Posterior vena cava (tissue), 2 donors: Measurements from ENCODE around the gene KIF26B. TPM values are rescaled to one million over a fixed set of nuclear protein-coding genes. Genes with fewer than 3 reads are reported as not detected.
"Not testable (repeated sequence)": the region's sequence is repeated elsewhere in the genome, so short reads cannot be mapped to it uniquely, and the experiment has no call there.

ENCODE experiments used
- DNase-seq: peaks from one replicate; pipeline ENCODE4 v3.0.0-alpha.2; 2020; ENCODE audit warnings: low spot score
- intact Hi-C, 2 donors: fragments of 100-400 bp; cut with DNase I; formaldehyde crosslinking; loops; one replicate each; pipeline versions ENCODE4 v1.14.1 to v1.14.2; 2022 to 2023
- total RNA-seq, 2 donors: library from RNA; stranded (reverse); fragmentation: NEBNext Ultra II Directional; extraction: Animal tissue kit (Norgen Biotek cat#: 25700); gene quantifications; one replicate each; pipeline ENCODE4 v1.2.1, GENCODE V29; 2021
- donor health status: DM: yes; HTN: yes; CAD: no.
- donor health status: DM: yes; HTN: yes; CAD: no.

The KIF26B gene
- total RNA-seq, 2 donors from 2014 or later = 0.62 to 0.65 TPM

DNA sequence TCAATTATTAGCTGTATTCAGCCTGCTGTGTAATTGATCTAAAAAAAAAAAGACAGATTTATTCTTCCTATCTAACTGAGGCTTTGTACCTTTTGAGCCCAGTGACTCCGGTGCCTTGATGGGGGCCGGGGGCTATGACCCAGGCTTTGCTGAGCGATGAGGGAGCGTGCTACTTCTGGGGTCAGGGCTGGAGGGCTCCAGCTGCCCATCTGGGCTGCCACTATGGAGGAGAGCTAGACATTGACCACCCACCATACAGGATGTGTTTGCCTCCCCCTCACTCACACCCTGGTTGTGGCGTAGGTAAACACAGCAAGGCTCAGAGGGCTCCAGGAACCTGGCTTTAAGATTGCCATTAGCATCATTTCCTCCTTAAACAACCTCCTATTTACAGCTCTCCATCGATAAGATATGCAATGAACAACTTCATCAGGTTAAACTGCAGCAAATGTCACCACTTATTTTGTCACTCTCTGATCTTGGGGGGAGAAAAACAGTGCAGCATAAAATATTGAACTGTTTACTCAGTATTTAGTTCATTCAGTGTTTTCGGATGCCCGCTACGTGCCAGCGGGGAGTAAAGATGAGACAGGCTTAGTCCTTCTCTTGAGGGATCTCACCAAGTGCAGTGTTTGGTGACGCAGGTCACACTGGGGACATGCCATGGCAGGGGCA, 231.6 kb downstream of the KIF26B start:
- DNase-seq = no peak
- intact Hi-C loops = no loop called here

DNA sequence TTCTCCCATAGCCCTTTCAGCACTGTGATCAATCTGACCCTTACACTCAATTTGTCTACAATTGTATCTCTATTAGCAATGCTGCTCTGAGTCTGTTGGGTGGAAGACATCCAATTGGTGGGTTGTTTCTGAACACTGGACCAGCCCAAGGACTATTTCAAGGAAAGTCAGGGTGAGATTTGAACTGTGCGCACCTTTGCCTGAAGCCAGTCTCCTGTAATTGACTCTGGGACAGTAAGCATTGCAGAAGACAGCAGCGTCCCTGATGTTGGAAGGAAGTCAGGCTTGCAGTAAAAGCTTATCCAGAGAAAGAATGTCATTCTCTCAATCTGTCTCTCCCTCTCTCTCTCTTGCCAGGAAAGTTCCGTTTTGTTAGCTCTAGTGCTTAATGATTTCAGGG, 233.9 kb downstream of the KIF26B start:
- intact Hi-C loops = no loop called here
- DNase-seq = no peak

DNA sequence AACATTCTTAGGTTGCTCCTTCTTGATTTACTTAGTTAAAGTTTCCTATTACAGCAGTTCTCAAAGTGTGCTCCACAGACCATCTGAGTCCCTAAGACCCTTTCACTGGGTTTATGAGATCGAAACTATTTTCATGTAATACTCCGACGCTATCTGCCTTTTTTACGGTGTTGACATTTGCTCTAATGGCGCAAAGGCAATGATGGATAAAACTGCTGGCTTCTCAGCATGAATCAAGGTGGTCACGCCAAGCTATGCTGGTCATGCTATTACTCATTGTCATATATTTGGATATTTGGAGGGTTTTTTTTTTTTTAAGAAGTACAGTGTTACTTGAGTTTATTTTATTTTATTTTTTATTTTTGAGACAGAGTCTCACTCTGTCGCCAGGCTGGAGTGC, 235.1 kb downstream of the KIF26B start:
- DNase-seq = no peak
- intact Hi-C loops = no loop called here

DNA sequence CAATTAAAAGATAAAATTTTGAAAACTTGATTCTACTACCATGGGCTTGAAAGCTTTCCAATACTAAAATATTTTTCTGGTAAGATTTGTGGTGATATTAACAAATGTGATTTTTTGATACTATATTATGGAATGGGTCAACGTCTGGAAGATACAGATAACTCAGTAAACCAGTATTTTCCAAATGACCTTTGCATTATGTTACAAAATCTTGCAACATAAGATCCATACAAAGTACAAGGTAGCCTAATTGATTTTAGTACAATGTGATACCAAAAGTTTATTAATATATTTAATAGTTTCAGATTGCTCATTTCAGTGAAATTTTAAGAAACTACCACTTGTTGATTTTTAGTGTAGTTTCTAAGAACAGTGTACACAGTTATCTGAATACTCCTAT, 236.2 kb downstream of the KIF26B start:
- intact Hi-C loops = no loop called here
- no peak for DNase-seq

DNA sequence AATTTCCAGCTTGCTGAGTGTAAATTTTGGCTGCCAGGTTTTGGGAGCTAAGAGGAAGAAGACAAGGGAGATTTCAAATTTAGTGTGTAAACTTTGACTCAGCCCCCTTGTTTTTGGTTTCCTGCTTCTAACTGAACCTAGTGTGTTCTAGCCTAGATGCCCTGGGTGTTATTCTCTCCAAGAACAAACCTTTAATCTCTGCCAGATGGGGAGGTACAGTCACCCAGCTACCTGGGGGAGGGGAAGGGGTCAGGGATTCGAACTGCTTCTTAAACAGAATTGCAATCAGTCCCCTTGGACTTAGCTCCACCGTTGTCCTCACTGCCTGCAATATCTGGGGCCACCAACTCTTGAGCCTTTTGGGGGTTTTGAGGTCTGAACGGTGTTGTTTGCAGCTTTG, 238.9 kb downstream of the KIF26B start:
- intact Hi-C loops = no loop called here
- no peak for DNase-seq

DNA sequence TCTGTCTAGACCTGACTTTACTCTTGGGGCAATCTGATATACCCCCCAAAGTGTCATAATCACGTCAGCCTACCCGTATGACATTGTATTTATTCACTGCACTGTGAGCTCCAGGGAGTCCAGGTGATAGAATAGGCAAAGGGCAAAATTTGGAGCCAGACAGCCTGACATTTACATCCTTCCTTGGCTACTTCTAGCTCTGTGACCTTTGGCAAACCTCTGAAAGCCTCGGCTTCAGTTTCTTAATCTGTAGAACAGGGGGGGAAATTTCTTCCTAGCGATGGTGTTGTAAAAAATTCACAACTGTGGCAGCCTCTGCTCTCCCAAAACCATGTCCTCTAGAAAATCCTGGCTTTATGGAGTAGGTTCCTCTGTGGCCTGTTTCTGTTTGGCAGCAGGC, 240.9 kb downstream of the KIF26B start:
- intact Hi-C loops = no loop called here
- DNase-seq = no peak

DNA sequence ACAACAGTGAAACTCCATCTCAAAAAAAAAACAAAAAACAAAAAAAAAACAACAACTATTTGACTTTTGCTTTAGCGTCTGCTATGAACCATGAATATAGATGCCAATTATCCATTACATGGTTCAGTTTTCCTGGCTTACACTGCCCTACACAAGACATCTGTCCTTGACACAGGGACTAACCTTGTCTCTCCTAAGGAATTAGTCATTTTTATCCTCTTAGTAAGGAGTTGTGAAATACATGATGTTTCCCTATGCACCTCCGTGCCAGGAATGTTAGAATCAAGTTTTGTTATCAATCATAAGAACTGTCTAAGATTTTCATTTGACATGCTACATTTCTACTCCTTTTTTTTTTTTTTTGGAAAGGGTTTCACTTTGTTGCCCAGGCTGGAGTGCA, 241.8 kb downstream of the KIF26B start:
- intact Hi-C loops = no loop called here
- DNase-seq = no peak

DNA sequence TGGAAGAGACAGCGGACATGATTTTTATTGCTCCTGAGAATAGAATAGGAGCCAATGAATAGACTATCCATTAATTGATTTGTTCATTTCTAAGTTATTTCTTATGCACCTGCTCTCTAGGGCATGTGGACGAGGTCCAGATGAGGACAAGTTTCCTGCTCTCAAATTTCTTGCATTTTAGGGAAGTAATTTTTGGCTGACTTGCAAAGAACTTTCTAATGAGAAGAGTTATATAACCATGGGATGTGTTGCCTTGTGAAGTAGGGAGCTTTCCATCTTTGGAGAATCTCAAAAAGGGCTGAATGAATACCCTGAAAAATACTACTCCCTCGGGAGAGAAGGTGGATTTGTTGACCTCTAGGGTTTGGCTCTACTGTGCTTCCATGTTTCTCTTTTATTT, 243.0 kb downstream of the KIF26B start:
- no peak for DNase-seq
- intact Hi-C loops = no loop called here

DNA sequence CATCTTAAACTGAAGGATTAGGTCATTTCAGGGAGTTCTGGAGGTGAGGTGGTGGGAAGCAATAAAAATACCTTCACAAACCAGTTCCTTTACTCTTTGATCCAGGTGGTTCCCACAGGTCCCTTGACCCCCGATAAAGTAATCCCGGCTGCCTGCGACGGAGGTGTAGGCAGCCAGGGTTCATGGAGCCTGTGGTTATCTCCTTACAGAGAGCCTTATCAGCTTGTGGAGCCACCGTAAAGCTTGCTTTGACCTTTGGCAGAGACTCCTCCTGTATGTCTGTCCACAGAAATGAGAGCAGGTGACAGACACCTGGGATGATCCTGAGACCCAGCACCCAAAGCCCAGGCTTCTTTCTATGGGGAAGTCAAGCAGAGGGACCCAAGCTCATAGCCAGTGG, 243.4 kb downstream of the KIF26B start:
- intact Hi-C loops = no loop called here
- DNase-seq = no peak

DNA sequence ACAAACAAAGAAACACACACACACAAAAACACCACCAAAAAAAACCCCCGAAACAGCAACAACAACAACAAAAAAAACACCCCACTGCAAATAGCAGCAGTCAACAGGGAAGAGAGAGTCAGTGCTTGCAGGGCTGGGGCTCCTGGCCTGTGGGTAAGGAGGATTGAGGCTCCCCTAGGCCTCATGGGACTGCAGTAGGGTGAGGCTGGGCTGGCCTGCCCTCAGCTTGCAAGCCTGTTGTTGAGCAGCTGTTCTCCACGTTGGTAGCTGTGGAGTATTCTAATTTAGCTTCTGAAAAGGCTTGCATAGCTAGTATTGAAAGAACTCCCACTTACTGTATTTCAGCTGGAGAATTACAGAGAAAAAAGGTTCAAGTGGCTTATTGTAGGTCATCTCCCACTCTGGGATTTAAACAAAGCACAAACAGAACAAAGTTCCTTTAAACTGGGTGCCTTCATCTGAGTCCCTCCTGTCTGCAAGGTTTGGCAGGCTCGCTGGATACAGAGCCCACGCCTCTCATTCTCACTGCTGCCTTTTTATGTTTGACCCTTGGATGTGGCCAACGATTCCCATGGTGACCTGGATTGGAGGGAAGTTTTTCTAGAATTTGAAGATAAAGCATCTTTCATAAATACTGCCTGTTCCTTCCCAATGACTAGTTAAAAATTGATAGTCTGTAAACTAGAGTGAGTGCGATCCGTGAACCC, 247.2 kb downstream of the KIF26B start:
- intact Hi-C loops = no loop called here

DNA sequence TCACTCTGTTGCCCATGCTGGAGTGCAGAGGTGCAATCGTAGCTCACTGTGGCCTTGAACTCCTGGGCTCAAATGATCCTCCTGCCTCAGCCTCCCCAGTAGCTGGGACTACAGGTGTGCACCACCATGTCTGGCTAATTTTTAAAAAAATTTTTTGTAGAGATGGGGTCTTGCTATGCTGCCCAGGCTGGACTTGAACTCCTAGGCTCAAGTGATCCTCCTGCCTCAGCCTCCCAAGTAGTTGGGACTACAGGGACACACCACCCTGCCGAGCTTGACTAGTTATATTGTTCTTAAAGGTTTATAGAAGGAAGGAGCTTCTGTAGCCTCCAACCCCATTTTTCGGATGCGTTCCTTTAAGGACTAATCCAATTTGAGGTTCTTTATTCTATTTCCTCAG, 248.2 kb downstream of the KIF26B start:
- not testable (repeated sequence) for DNase-seq

More for the DNA sequence above, 247.2 kb downstream of the KIF26B start:
- no peak for DNase-seq

DNA sequence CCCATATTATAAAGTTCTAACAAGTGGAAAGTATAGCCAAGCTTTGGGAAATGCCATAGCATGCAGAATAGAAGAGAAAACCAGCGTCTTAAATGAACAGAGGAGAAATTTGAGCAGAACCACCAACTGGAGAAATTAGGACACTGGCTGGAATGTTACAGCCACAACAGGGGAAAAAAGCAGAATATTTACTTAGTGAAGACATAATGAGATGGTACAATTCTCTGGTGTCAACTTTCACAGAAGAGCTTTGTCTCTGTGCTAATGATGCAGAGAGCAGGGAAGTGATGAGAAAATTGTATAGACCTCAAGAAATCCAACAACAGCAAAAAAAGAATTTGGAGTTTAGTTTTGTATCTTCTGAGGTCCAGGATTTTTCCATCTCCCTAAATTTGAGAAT, 249.7 kb downstream of the KIF26B start:
- intact Hi-C loops = no loop called here
- DNase-seq = no peak

More for the DNA sequence above, 248.2 kb downstream of the KIF26B start:
- intact Hi-C loops = not testable (repeated sequence)

DNA sequence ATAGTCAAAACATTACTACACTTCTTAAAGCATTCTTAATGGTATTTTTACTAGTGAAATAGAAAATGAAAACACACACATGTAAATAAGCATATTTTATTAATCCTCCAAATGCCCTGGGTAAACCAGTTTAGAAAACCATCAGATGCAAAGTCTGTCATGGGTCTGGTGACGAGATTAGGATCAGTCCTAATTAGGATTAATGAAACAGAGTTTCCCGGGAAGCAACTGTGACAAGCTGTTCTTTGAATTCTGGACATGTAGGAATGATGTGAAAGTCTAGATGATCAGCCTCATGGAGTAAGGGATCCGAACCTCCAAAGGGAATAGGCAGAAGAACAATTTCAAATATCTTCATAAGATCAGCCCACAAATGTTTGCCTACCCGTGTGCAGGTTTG, 250.2 kb downstream of the KIF26B start:
- DNase-seq = no peak
- intact Hi-C loops = no loop called here

DNA sequence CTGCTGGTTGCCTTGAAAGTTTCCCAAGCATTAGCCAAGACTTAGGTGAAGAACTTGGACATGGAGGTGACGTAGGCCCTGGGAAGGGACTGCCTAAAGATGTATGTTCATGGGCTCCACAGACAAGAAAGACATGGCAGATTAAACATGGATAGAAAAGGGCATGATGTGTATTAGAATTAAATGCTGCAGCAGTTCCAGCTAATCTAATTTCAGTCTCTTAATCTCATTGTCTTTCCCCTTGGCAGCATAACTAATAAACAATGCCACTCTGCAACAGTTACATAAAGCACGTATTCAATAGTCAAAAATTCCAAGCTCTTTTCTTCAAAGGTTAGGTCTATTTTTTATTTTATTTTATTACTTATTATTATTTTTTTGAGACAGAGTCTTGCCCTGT, 251.6 kb downstream of the KIF26B start:
- no peak for DNase-seq
- intact Hi-C loops = no loop called here

DNA sequence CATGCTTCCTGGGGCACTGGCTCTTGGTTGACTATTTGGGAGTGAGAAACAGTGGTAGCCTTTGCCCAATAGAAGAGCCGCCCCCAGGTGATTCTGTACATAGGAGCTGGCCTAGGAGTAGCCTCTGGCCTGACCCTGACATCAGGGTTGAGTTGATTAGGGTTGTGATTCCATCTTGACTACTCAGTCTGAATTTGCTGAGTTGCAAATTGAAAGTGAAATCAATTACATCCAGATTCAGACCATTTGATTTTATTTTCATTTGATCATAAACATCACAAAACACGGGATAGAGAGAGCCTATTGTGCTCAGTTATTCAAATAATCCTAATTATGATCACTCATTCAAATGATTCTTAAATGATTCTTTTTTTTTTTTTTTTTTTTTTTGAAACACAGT, 253.2 kb downstream of the KIF26B start:
- intact Hi-C loops = no loop called here
- no peak for DNase-seq

DNA sequence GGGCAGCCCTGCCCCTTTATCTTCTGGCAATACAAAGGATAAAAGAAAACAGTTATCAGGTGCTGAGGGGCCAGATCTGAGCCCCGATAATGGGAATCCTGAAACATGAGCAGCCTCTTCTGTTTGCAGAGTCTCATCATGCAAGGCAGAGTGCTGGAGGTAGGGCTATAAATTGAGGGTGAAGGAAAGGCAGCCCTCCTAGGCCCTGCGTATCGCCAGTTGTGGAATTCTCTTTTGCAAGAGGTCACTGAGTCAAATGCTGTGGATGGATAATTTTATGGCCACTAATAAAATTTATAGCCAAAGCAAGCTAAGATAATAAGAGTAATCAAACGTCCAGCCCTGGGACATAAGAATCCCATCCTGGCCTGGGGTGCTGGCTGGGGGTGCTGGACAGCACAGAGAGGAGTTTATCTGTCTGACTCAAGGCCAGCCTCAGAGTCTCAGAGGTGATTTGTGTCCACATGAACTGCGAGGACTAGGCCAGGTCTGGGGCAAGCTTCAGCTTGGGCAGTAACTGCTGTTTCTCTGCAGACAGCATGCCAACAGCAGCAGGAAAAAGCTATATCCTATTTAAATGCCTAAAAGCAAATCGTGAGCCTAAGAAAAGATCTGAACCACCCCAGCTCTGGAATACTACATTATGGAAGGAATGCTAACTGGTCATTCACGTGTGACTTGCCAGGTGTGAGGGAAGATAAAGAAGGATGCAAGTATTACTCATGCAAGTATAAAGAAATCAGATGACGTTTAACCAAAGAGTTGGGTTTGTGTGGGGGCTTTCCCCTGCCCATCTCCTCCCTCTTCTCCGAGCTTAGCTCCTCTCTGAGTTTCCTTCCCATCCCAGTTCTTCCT, 254.8 kb downstream of the KIF26B start:
- DNase-seq = no peak
- intact Hi-C loops = no loop called here

DNA sequence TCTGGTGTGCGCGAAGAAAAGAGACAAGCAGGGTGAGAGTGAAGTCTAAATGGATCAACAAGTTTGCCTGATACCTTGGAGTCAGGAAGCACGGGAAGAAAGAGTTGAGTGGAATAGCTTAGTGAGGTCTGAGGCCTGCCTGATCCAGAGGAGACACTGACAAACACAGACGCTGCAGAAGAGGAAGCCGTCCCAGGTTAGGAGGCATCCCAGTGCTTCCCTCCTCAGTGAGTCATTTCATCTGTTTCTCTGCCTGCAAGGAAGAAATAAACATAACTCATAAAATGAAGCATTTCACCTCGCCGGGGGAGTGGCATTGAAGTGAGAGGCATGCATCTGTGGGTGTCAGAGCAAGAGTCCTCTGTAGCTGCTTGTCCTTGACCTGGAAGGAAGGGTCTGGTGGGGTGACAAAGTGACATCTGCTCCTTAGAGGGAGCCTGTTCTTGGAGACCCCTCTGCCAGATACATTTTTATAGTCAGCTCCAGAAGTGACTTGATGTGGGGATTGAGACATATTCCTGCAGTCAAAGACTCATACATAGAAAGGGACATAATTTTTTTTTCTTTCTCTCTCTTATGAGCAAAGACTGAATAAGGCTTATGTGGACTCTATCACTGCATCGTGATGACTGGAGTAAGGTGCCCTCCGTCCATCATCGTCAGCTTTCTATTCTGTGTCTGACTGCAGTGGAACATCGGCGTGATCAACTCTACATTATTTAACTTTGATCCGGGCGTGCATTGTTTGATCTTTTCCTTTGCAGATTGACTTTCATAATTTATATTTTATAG, 256.7 kb downstream of the KIF26B start:
- DNase-seq = no peak
- intact Hi-C loops = no loop called here

DNA sequence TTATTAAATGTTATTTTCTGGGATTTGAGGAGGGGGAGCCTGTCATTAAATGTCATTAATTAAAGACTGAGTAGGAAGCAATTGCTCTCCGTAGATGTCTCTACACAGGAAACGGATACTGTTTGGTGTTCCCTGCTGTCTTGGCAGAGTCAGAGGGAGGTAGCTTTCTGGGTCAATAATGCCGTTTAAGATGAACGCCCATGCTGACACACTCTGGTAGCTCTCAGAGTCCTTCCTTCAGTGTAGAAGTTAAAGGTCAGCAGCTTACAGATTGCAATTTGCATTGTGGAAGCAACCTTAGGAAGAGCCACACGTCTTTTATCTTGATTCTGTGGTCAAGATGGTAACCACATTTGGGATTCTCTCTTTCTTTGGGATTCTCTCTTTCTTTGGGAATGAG, 257.5 kb downstream of the KIF26B start:
- intact Hi-C loops = no loop called here
- DNase-seq = no peak

DNA sequence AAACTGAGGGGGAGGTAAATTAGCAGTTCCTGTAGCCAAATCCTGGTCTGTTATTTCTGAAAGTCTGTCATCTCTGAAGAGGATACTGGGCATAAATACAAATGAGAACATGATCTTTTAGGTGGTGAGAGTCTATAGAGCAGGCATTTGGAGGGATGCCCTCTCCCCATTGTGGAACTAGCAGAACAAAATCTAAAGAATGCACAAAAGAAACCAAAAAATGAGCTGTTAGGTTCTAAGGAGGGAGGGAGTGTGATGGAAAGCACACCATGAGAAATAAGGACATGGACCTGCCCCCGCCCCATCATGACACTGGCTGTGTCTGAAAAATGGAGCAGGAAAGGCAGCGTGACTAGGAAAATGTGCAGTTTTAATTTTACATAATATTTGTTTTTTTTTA, 262.0 kb downstream of the KIF26B start:
- DNase-seq = no peak
- intact Hi-C loops = no loop called here

DNA sequence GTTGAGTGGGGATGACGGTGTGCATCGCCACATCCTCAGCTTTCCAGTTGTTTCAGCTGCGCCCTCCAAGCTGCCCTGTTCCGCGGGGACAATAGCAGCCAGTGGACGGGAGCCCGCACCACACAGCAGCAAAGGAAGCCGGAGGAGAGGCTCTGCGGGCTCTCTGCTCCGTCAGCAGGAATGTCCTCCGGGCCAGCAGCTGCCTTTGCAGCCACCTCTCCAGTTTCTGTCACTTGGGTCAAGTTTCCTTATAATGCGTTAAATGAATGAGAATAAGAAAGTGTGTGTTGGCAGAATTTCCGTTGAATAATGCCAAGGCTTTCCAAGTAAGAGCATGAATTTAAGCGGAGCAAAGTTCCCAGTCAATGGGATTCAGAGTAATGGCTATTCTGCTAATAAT, 263.3 kb downstream of the KIF26B start:
- intact Hi-C loops = no loop called here
- DNase-seq = no peak
